Renal cortex interstitium (tissue), 11 donors: ENCODE measurements around the gene PSAP. TPM values are rescaled to one million over a fixed set of nuclear protein-coding genes. Genes with fewer than 3 reads are reported as not detected.

Source experiments
- DNase-seq, 11 donors: peaks; one replicate each; pipeline ENCODE4 v3.0.0-alpha.2; 2013; ENCODE audit warnings: low read depth in 9 of 11, low spot score in 4 of 11; ENCODE audit errors: extremely low read depth in 1 of 11
- polyA plus RNA-seq, 3 donors: library from polyadenylated mRNA; unstranded; fragments of 120-200 nt; gene quantifications; one replicate each; pipeline ENCODE4 v1.2.1, GENCODE V29; 2013; ENCODE audit not compliant: insufficient read length in 3 of 3

The PSAP gene
- polyA plus RNA-seq, 3 donors: 813 to 850 (median 831) TPM

- no peak for DNase-seq
These were observed 48.1 kb downstream of the PSAP start for GRCh38 chr10:71802715-71803488.

GRCh38 chr10:71802235-71802634 lies 48.8 kb downstream of the PSAP start:
- no peak for DNase-seq

GRCh38 chr10:71801361-71801760 lies 49.7 kb downstream of the PSAP start:
- no peak for DNase-seq

GRCh38 chr10:71799608-71800453 lies 51.2 kb downstream of the PSAP start:
- no peak for DNase-seq

- DNase-seq: no peak
These were observed 51.9 kb downstream of the PSAP start for GRCh38 chr10:71799112-71799511.

- no peak for DNase-seq
These were observed 52.8 kb downstream of the PSAP start for GRCh38 chr10:71798308-71798624.

- DNase-seq: no peak
These were observed 53.3 kb downstream of the PSAP start for GRCh38 chr10:71797533-71798307.

GRCh38 chr10:71796749-71797405 lies 54.2 kb downstream of the PSAP start:
- no peak for DNase-seq

- peak in 4 of 11 donors; percentile 20 to 53 (median 38) for DNase-seq
These were observed 55.8 kb downstream of the PSAP start for GRCh38 chr10:71795248-71795647.

- DNase-seq: no peak
These were observed 60.2 kb downstream of the PSAP start for GRCh38 chr10:71790749-71791440.

- DNase-seq: no peak
These were observed 61.2 kb downstream of the PSAP start for GRCh38 chr10:71789871-71790270.

GRCh38 chr10:71788954-71789353 lies 62.1 kb downstream of the PSAP start:
- DNase-seq: no peak

GRCh38 chr10:71784679-71785272 lies 66.3 kb downstream of the PSAP start:
- no peak for DNase-seq

GRCh38 chr10:71783917-71784678 lies 67.0 kb downstream of the PSAP start:
- no peak for DNase-seq

GRCh38 chr10:71782917-71783490 lies 68.0 kb downstream of the PSAP start:
- DNase-seq: no peak

GRCh38 chr10:71782221-71782916 lies 68.7 kb downstream of the PSAP start:
- DNase-seq: no peak

GRCh38 chr10:71780719-71781118 lies 70.3 kb downstream of the PSAP start:
- DNase-seq: no peak
